Stimulated activated naive CD4-positive, alpha-beta T cell treated with Interleukin-2 at 50 U/mL for 16 hours (primary cell): ENCODE measurements around the gene ZBED4.

ENCODE experiments used
- DNase-seq: peaks from one replicate; lab custom pipeline; 2025; lab: John Stamatoyannopoulos, UW

Gene ZBED4

GRCh38 chr22:49900441-49901230 lies 47.0 kb downstream of the ZBED4 start:
- DNase-seq, result no peak

- DNase-seq, result no peak
Measured at GRCh38 chr22:49901457-49901856, 47.8 kb downstream of the ZBED4 start.

GRCh38 chr22:49903322-49904039 lies 49.8 kb downstream of the ZBED4 start:
- DNase-seq, result no peak

- no peak for DNase-seq
Measured at GRCh38 chr22:49904040-49904369, 50.4 kb downstream of the ZBED4 start.

GRCh38 chr22:49905465-49905864 lies 51.8 kb downstream of the ZBED4 start:
- DNase-seq, result no peak

GRCh38 chr22:49906071-49906798 lies 52.6 kb downstream of the ZBED4 start:
- DNase-seq, result no peak

GRCh38 chr22:49906799-49907290 lies 53.2 kb downstream of the ZBED4 start:
- DNase-seq, result no peak

- no peak for DNase-seq
Measured at GRCh38 chr22:49907807-49908206, 54.2 kb downstream of the ZBED4 start.

GRCh38 chr22:49909476-49910205 lies 56.0 kb downstream of the ZBED4 start:
- DNase-seq, result no peak

- DNase-seq, result no peak
Measured at GRCh38 chr22:49910229-49911155, 56.8 kb downstream of the ZBED4 start.

- no peak for DNase-seq
Measured at GRCh38 chr22:49911881-49912625, 58.4 kb downstream of the ZBED4 start.

GRCh38 chr22:49913026-49913425 lies 59.4 kb downstream of the ZBED4 start:
- no peak for DNase-seq

- DNase-seq, result no peak
Measured at GRCh38 chr22:49913446-49913845, 59.8 kb downstream of the ZBED4 start.

GRCh38 chr22:49914256-49914655 lies 60.6 kb downstream of the ZBED4 start:
- no peak for DNase-seq

GRCh38 chr22:49915610-49916009 lies 62.0 kb downstream of the ZBED4 start:
- no peak for DNase-seq

- DNase-seq, result no peak
Measured at GRCh38 chr22:49916831-49917230, 63.2 kb downstream of the ZBED4 start.

- DNase-seq, result peak; percentile 96
Measured at GRCh38 chr22:49917974-49918910, 64.6 kb downstream of the ZBED4 start, which contains the start of the genes ALG12 and CRELD2. ALG12 (minus strand) TSS chr22:49918438; CDS start chr22:49913765, 4,673 bp downstream. CRELD2 (plus strand) TSS chr22:49918634; CDS start chr22:49918770, 136 bp downstream.

- DNase-seq, result no peak
Measured at GRCh38 chr22:49918911-49919881, 65.6 kb downstream of the ZBED4 start.
